Measurements from ENCODE around the gene FHIP2A.

FHIP2A gene

DNA sequence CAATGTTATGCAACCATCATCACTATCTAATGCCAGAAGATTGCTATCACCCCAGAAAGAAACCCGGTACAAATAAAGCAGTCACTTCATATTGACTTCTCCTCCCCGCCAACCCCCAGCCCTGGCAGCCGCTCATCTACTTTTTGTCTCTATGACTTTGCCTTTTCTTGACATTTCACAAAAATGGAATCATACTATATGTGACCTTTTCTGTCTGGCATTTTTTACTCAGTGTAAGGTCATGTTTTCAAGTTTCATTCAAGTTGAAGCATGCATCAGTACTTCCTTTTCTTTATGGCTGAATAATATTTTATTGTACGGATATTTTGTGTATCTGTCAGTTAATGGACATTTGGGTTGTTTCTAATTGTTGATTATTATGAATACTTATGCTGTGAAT is 28.1 kb downstream of the FHIP2A start:
- POLR2A ChIA-PET, result no interaction called here
- no peak for TF ChIP-seq HDGF (IDR thresholded peaks at IDR 0.05; ENCODE audit: borderline replicate concordance)
- TF ChIP-seq LEF1 (IDR thresholded peaks at IDR 0.05; ENCODE audit: borderline replicate concordance), result no peak
- no peak for TF ChIP-seq FOXM1 (IDR thresholded peaks at IDR 0.05; ENCODE audit: borderline replicate concordance)
- no peak for TF ChIP-seq SP1 (IDR thresholded peaks at IDR 0.05)
- TF ChIP-seq NFRKB (IDR thresholded peaks at IDR 0.05), result no peak
- TF ChIP-seq BHLHE40 (IDR thresholded peaks at IDR 0.05; ENCODE audit: borderline replicate concordance), result no peak
- TF ChIP-seq, protein P1, sequence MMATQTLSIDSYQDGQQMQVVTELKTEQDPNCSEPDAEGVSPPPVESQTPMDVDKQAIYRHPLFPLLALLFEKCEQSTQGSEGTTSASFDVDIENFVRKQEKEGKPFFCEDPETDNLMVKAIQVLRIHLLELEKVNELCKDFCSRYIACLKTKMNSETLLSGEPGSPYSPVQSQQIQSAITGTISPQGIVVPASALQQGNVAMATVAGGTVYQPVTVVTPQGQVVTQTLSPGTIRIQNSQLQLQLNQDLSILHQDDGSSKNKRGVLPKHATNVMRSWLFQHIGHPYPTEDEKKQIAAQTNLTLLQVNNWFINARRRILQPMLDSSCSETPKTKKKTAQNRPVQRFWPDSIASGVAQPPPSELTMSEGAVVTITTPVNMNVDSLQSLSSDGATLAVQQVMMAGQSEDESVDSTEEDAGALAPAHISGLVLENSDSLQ (IDR thresholded peaks at IDR 0.05), result no peak
- no peak for TF ChIP-seq ELF4 (IDR thresholded peaks at IDR 0.05)
- TF ChIP-seq FOXK2 (IDR thresholded peaks at IDR 0.05), result no peak
- no peak for TF ChIP-seq TARDBP (IDR thresholded peaks at IDR 0.05)
- no peak for TF ChIP-seq CTBP1 (IDR thresholded peaks at IDR 0.05; ENCODE audit: borderline replicate concordance)
- TF ChIP-seq SUZ12 (IDR thresholded peaks at IDR 0.05), result no peak
- no peak for TF ChIP-seq ZNF384 (IDR thresholded peaks at IDR 0.05)
- TF ChIP-seq L3MBTL2 (conservative IDR thresholded peaks at IDR 0.05), result no peak
- no peak for TF ChIP-seq FOXA1 (IDR thresholded peaks at IDR 0.05)
- TF ChIP-seq ARNT (IDR thresholded peaks at IDR 0.05), result no peak
- CTCF ChIA-PET, result no interaction called here
- no peak for DNase-seq (ENCODE audit: extremely low spot score)

DNA sequence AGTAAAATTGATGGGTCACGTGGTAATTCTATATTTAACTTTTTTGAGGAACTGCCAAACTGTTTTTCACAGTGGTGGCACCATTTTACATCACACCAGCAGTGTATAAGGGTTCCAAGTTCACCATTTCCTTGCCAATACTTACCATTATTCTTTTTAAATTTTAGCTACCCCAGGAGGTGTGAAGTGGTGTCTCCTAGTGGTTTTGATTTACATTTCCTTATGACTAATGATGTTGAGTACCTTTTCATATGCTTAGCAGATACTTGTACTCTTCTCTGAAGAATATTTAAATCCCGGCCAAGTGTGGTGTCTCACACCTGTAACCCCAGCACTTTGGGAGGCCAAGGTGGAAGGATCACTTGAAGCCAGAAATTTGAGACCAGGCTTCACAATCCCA is 28.5 kb downstream of the FHIP2A start:
- POLR2A ChIA-PET, result no interaction called here
- CTCF ChIA-PET, result no interaction called here
- no peak for TF ChIP-seq TARDBP (IDR thresholded peaks at IDR 0.05)
- no peak for DNase-seq (ENCODE audit: extremely low spot score)

DNA sequence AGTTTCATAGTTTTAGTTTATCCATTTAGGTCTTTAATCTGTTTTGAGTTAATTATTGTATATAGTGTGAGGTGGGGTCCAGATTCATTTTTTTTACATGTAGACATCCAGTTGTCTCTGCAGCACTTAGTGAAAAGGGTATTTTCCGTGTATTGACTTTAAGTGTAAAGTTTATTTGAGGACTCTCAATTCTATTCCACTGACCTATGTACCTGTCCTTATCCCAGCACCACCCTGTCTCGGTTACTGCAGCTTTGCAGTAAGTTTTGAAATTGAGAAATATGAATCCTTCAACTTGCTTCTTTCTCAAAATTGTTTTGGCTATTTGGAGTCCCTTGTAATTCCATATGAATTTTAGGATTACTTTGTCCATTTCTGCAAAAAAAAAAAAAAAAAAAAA is 29.8 kb downstream of the FHIP2A start:
- CTCF ChIA-PET, result no interaction called here
- TF ChIP-seq ELF4 (IDR thresholded peaks at IDR 0.05), result no peak
- TF ChIP-seq FOXA1 (IDR thresholded peaks at IDR 0.05), result no peak
- TF ChIP-seq SUZ12 (IDR thresholded peaks at IDR 0.05), result no peak
- TF ChIP-seq, protein P1 (IDR thresholded peaks at IDR 0.05), result no peak
- POLR2A ChIA-PET, result no interaction called here
- DNase-seq (ENCODE audit: extremely low spot score), result no peak

DNA sequence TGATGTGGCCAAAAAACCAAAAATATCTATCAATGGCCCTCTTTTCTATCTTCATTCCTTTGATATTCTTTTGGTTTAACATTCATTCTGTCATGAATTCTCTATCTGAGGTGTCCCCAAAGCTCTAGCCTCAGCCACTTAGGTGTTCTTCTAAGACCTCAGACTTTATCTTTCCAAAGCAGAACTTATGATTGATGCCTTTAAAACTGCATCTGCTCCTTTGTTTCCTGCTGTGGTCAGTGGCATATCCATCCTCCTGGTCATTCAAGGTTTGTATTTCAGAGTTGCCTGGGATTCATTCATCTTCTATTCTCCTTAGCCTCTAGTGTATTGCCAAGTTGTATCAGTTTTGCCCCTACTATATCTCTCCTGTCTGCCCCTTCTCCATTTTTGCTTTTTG is 30.6 kb downstream of the FHIP2A start:
- ChIA-PET CTCF (no interaction called here), POLR2A (no interaction called here)
- no peak for TF ChIP-seq SUZ12 (IDR thresholded peaks at IDR 0.05)
- no peak for TF ChIP-seq BHLHE40 (IDR thresholded peaks at IDR 0.05; ENCODE audit: borderline replicate concordance)
- TF ChIP-seq NFRKB (IDR thresholded peaks at IDR 0.05), result no peak
- TF ChIP-seq, protein P1 (IDR thresholded peaks at IDR 0.05), result no peak
- no peak for TF ChIP-seq FOXK2 (IDR thresholded peaks at IDR 0.05)
- no peak for TF ChIP-seq ZNF384 (IDR thresholded peaks at IDR 0.05)
- TF ChIP-seq HDGF (IDR thresholded peaks at IDR 0.05; ENCODE audit: borderline replicate concordance), result no peak
- no peak for TF ChIP-seq CTBP1 (IDR thresholded peaks at IDR 0.05; ENCODE audit: borderline replicate concordance)
- TF ChIP-seq ELF4 (IDR thresholded peaks at IDR 0.05), result no peak
- TF ChIP-seq L3MBTL2 (conservative IDR thresholded peaks at IDR 0.05), result no peak
- no peak for TF ChIP-seq FOXM1 (IDR thresholded peaks at IDR 0.05; ENCODE audit: borderline replicate concordance)
- TF ChIP-seq ARNT (IDR thresholded peaks at IDR 0.05), result no peak
- no peak for TF ChIP-seq LEF1 (IDR thresholded peaks at IDR 0.05; ENCODE audit: borderline replicate concordance)
- TF ChIP-seq TARDBP (IDR thresholded peaks at IDR 0.05), result no peak
- no peak for TF ChIP-seq FOXA1 (IDR thresholded peaks at IDR 0.05)
- no peak for TF ChIP-seq SP1 (IDR thresholded peaks at IDR 0.05)
- DNase-seq (ENCODE audit: extremely low spot score), result no peak

DNA sequence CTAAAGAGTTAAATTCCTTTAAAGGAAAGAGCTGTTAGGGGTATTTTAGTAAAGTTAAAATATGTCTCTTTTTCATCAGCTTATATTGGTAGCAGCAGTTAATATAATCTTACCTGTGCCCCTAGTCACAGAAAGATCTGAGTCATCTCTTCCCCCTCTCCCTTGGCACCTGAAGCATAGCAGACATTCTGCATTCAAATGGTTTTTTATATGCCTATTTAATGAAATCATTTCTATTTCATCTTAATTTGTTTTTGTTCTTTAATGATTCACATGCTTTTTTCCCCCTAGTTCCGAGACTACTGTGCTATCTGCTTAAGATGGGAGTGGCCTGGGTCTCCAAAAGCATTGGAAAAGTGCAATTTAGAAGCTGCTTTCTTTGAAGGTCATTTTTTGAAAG is 33.3 kb downstream of the FHIP2A start:
- no peak for DNase-seq (ENCODE audit: extremely low spot score)
- CTCF ChIA-PET, result no interaction called here
- TF ChIP-seq SUZ12 (IDR thresholded peaks at IDR 0.05) (no peak), HDGF (IDR thresholded peaks at IDR 0.05; ENCODE audit: borderline replicate concordance) (no peak)
- POLR2A ChIA-PET, result no interaction called here

DNA sequence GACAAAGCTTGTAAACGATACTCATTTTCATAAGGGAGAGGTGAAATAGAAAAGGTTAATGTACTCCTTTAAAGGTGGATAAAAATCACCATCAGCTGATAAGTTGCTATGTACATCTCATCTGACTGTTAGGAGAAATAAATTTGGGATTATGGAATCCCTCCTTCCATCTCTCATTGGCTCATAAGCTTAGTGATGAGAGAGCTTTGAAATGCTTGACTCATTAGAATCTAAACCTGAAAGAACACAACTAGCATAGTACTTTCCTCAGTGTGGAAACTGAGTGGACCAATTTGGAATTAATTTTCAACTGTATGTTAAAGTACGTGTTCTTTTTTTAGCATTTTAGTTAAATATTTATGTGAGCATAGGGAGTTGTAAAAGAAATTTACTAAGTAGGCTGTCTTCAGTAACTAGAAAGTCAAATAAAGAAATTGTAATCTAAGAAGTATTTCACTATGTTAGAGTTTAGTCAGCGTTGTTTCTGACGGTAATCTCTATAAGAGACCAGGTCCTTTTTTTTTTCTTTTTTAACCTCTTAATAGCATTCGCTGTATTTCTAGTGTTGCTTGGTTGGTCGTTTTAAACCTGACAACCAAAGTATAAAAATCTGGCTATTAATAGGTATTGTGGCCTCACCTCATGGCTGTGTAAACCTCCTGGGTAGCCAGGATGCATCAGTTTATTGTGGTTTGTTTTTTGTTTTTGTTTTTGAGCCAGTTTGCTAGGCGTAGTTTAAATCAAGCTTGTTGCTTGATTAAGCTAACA is 34.4 kb downstream of the FHIP2A start:
- ChIA-PET CTCF (no interaction called here), POLR2A (no interaction called here)

More for the DNA sequence above, 34.4 kb downstream of the FHIP2A start:
- DNase-seq (ENCODE audit: extremely low spot score), result no peak
- TF ChIP-seq, protein P1 (IDR thresholded peaks at IDR 0.05), result no peak
- TF ChIP-seq ZNF384 (IDR thresholded peaks at IDR 0.05) (no peak), L3MBTL2 (conservative IDR thresholded peaks at IDR 0.05) (no peak), FOXK2 (IDR thresholded peaks at IDR 0.05) (no peak), HDGF (IDR thresholded peaks at IDR 0.05; ENCODE audit: borderline replicate concordance) (no peak), SP1 (IDR thresholded peaks at IDR 0.05) (no peak), ARNT (IDR thresholded peaks at IDR 0.05) (no peak), SUZ12 (IDR thresholded peaks at IDR 0.05) (no peak), FOXM1 (IDR thresholded peaks at IDR 0.05; ENCODE audit: borderline replicate concordance) (no peak), CTBP1 (IDR thresholded peaks at IDR 0.05; ENCODE audit: borderline replicate concordance) (no peak), BHLHE40 (IDR thresholded peaks at IDR 0.05; ENCODE audit: borderline replicate concordance) (no peak), TARDBP (IDR thresholded peaks at IDR 0.05) (no peak), LEF1 (IDR thresholded peaks at IDR 0.05; ENCODE audit: borderline replicate concordance) (no peak), ELF4 (IDR thresholded peaks at IDR 0.05) (no peak)
